Natural killer cell treated with Interleukin-12 subunit alpha and Interleukin-12 subunit beta and Interleukin-15 and Interleukin-18, amount 100 ng/mL, for 72 hours (primary cell): ENCODE data around the gene CSF1. TPM values are rescaled to one million over a fixed set of nuclear protein-coding genes. Genes with fewer than 3 reads are reported as not detected.

Source experiments
- total RNA-seq, 2 donors: library from RNA; stranded (reverse); gene quantifications; one replicate each; pipeline ENCODE4 v1.2.3, GENCODE V29; 2022

CSF1 gene
- total RNA-seq, 2 donors from 2014 or later, result 5.6 to 24.1 TPM

Other genes starting within 250 kb of the CSF1 start
- gene GSTM2, start 242.8 kb upstream of the CSF1 start, total RNA-seq, result 10 to 100 TPM in 1 of 2 donors, 1 to 10 TPM in 1; 3.6 to 10.8 TPM
- 10 to 100 TPM in 1 of 2 donors, not detected in 1; 43.1 TPM for gene GSTM1, start 223.0 kb upstream of the CSF1 start, total RNA-seq
- gene GSTM5, start 198.6 kb upstream of the CSF1 start, total RNA-seq, result not detected
- gene GSTM3, start 169.8 kb upstream of the CSF1 start, total RNA-seq, result 1 to 10 TPM; 2.3 to 4.0 TPM
- gene EPS8L3, start 146.9 kb upstream of the CSF1 start, total RNA-seq, result not detected
- gene AHCYL1, start 73.9 kb downstream of the CSF1 start, total RNA-seq, result 10 to 100 TPM; 44.8 to 47.8 TPM
- 10 to 100 TPM; 38.9 to 57.0 TPM for gene STRIP1, start 123.8 kb downstream of the CSF1 start, total RNA-seq
- not detected for gene ALX3, start 159.8 kb downstream of the CSF1 start, total RNA-seq
- gene UBL4B, start 201.6 kb downstream of the CSF1 start, total RNA-seq, result not detected
- gene SLC6A17, start 239.6 kb downstream of the CSF1 start, total RNA-seq, result not detected